Vagina (tissue), 2 donors: Measurements from ENCODE around the gene BCL7B.

ENCODE experiments used
- CTCF ChIP-seq, 3 experiments: fragments of 450-650 bp in 2 of 3; fragments of 200-600 bp in 1 of 3; sonication (generic) in 1 of 3; IDR thresholded peaks; one replicate each; pipeline ENCODE4 v1.5.1; 2017 to 2019; ENCODE audit warnings: antibody characterized with exemption in 3 of 3, mild to moderate bottlenecking in 2 of 3, moderate library complexity in 2 of 3
- POLR2A ChIP-seq, 2 donors: fragments of 450-650 bp; IDR thresholded peaks; one replicate each; pipeline ENCODE4 v1.6.1; 2017; ENCODE audit warnings: antibody characterized with exemption in 2 of 2, mild to moderate bottlenecking in 2 of 2, moderate library complexity in 2 of 2
- POLR2AphosphoS5 ChIP-seq, 2 donors: sonication (generic); formaldehyde crosslinking; IDR thresholded peaks; one replicate each; pipeline ENCODE4 v1.9.0; 2017; ENCODE audit warnings: antibody characterized with exemption in 2 of 2, mild to moderate bottlenecking in 2 of 2, low read depth in 1 of 2; ENCODE audit not compliant: insufficient read depth in 1 of 2

- TF ChIP-seq CTCF (IDR thresholded peaks at IDR 0.05) (no peak), POLR2A (IDR thresholded peaks at IDR 0.05) (no peak), POLR2AphosphoS5 (IDR thresholded peaks at IDR 0.05; ENCODE audit: insufficient read depth in 1 of 2, low read depth in 1 of 2) (no peak)
These were observed 37.4 kb downstream of the BCL7B start for GRCh38 chr7:73519867-73520672.
